H1 (cell line): ENCODE results near the gene IGSF9B. TPM values are rescaled to one million over a fixed set of nuclear protein-coding genes. Genes with fewer than 3 reads are reported as not detected.

Experiments
- EGR1 ChIP-seq: IDR thresholded peaks from 2 replicates; pipeline ENCODE4 v1.6.1; 2011; ENCODE audit warnings: low read depth, low read length, borderline replicate concordance
- JUN ChIP-seq: IDR thresholded peaks from 2 replicates; pipeline ENCODE4 v1.6.1; 2011; ENCODE audit warnings: low read depth, mild to moderate bottlenecking, improper control_type of control experiment, low read length
- POLR2AphosphoS5 ChIP-seq: IDR thresholded peaks from 2 replicates; pipeline ENCODE4 v1.6.1; 2011; ENCODE audit warnings: low read depth, low read length
- polyA plus RNA-seq, 7 experiments: library from polyadenylated mRNA; depleted of rRNA in 3 of 7; stranded (reverse) in 5 of 7; unstranded in 2 of 7; fragments of >200 nt in 5 of 7; fragments of 200-250 nt in 2 of 7; gene quantifications; 1 replicate in 5 of 7; 2 replicates in 1 of 7; 4 replicates in 1 of 7; pipeline versions ENCODE4 v1.2.1 to v1.2.3, GENCODE V29; 2011 to 2013; ENCODE audit warnings: missing spikeins in 2 of 7, mixed read lengths in 2 of 7
- total RNA-seq: library from RNA; stranded (reverse); fragmentation: NEBNext Ultra II Directional; extraction: Animal tissue kit (Norgen Biotek cat#: 25700); gene quantifications from 2 replicates; pipeline ENCODE4 v1.2.1, GENCODE V29; 2021

Gene IGSF9B
- total and polyA plus RNA-seq, 2 of the 8 experiments (the other 6 are each of a cell fraction or from before 2014, with no cell fraction given) = 16.5 to 49.2 TPM

DNA sequence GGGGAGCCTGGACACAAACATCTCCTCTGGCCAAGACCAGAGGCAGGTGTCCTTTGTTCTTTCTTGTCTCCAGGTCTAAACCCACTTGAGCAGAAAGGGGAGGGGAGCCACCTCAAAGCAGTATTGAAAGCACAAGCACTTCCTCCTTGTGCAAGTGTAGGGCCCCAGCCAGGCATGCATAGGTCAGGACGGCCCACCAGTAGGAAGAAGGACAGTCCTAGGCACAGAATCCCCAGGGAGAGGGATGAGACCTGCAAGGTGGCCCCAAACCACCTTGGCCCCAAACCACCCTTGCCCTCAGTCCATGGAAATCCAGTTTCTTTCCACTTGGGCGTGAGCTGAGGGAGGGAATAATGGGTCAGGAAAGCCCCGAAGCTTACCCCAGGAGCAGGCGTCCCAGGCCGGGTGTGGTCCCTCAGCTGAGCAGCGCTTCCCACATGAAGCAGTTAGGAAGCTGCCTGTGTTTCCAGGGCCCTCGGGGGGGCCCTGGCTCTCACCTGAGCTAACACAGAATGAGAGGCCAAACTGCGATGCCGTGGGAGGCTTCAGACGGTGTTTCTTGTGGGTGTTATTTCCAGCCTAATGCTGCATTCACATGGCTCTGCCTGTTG lies 20.4 kb upstream of the IGSF9B start (continued):
- TF ChIP-seq EGR1 (no peak), POLR2AphosphoS5 (no peak), JUN (no peak)
- TF ChIP-seq, all 59 proteins: peak for 0
